ENCODE data around the gene KREMEN1.

Gene KREMEN1

GRCh38 chr22:29152954-29153719 is 80.3 kb downstream of the KREMEN1 start:
- DNase-seq, result no peak

- DNase-seq, result peak; percentile 56
Measured at GRCh38 chr22:29154364-29155048, 81.7 kb downstream of the KREMEN1 start.

- DNase-seq, result no peak
Measured at GRCh38 chr22:29155966-29156365, 83.1 kb downstream of the KREMEN1 start.

GRCh38 chr22:29156507-29156906 is 83.7 kb downstream of the KREMEN1 start:
- no peak for DNase-seq

GRCh38 chr22:29157759-29158535 is 85.1 kb downstream of the KREMEN1 start:
- peak; percentile 8 for DNase-seq

- no peak for DNase-seq
Measured at GRCh38 chr22:29158546-29158945, 85.7 kb downstream of the KREMEN1 start.

GRCh38 chr22:29163808-29164207 is 91.0 kb downstream of the KREMEN1 start:
- no peak for DNase-seq

- no peak for DNase-seq
Measured at GRCh38 chr22:29165321-29166060, 92.7 kb downstream of the KREMEN1 start.

- no peak for DNase-seq
Measured at GRCh38 chr22:29166180-29166579, 93.3 kb downstream of the KREMEN1 start.

GRCh38 chr22:29167032-29167911 is 94.4 kb downstream of the KREMEN1 start:
- DNase-seq, result no peak

- DNase-seq, result no peak
Measured at GRCh38 chr22:29171721-29172120, 98.9 kb downstream of the KREMEN1 start.

GRCh38 chr22:29172216-29172615 is 99.4 kb downstream of the KREMEN1 start:
- DNase-seq, result no peak

- no peak for DNase-seq
Measured at GRCh38 chr22:29175312-29175835, 102.5 kb downstream of the KREMEN1 start.

GRCh38 chr22:29183971-29184848 is 111.4 kb downstream of the KREMEN1 start:
- no peak for DNase-seq

- DNase-seq, result no peak
Measured at GRCh38 chr22:29184849-29185490, 112.1 kb downstream of the KREMEN1 start.

GRCh38 chr22:29186302-29186701 is 113.5 kb downstream of the KREMEN1 start:
- no peak for DNase-seq

- DNase-seq, result no peak
Measured at GRCh38 chr22:29187831-29188230, 115.0 kb downstream of the KREMEN1 start.

- DNase-seq, result no peak
Measured at GRCh38 chr22:29190051-29190450, 117.2 kb downstream of the KREMEN1 start.

- DNase-seq, result no peak
Measured at GRCh38 chr22:29190918-29191317, 118.1 kb downstream of the KREMEN1 start.

- DNase-seq, result no peak
Measured at GRCh38 chr22:29193021-29193420, 120.2 kb downstream of the KREMEN1 start.
